Stimulated activated CD4-positive, alpha-beta T cell treated with anti-CD3 and anti-CD28 coated beads, Interleukin-12 subunit alpha, Interleukin-12 subunit beta, amount 100 ng/mL, for 24 hours (primary cell): ENCODE measurements around the gene PBXIP1.
A peak's percentile ranks its signal among the peaks of the same experiment; 100 is the strongest.

Experiments
- DNase-seq, 2 experiments: peaks; one replicate each; pipeline ENCODE4 v3.0.0-alpha.2; 2020; ENCODE audit warnings: low read depth in 2 of 2

The PBXIP1 gene

GRCh38 chr1:154958036-154958435, 2.1 kb upstream of the PBXIP1 start:
- DNase-seq: no peak

- no peak for DNase-seq
These were observed 1.3 kb upstream of the PBXIP1 start for GRCh38 chr1:154957091-154957657.

DNA sequence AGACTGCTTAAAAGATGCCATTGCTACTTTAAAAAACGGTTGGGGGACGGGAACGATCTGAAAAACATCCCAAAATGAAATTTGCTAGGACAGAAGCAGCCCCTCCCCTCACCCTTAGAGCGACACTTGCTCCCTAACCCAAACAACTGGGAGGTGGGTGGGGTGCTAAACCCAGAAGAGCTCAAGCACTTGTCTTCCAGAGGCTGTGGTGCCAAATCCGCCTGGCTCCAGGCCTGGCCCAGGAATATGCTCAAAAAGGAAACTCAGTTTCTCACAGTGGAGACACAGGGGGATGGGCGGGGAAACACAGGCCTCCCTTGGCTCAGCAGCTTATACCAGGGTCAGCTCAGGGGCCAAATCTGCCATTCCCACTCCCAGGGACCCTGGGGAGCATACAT, 644 bp upstream of the PBXIP1 start:
- no peak for DNase-seq

DNA sequence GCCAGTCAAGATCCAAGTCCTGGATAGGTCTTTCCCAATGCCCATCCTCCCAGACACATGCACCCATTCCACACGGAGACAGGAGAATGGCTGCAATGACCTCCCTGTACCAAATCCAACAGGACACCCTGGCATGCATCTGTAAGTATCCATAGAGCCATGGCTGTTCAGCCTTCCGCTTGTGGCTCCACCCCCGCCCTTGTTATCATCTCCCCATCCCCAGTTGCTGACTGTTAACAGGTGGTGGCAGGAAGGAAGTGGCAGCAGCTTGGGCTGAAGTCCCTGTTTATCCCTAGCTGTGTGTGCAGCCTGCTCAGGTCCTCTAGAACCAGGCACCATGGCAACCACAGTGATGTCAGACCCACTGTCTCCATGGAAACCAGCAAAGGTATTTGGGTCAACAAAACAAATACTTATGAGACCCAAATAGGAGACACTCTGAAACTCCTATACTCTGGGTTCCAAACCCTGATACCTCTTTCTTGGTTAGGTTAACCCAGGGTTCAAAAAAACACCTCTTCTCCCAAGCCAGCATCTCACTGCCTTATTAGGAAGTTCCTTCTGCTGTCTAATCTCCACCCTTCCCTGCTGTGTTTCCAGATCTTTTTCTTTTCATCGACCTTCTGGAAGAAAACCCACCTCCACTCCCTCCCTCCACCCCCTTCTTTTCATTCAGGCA, 721 bp downstream of the PBXIP1 start:
- DNase-seq: peak; percentile 57 to 68

DNA sequence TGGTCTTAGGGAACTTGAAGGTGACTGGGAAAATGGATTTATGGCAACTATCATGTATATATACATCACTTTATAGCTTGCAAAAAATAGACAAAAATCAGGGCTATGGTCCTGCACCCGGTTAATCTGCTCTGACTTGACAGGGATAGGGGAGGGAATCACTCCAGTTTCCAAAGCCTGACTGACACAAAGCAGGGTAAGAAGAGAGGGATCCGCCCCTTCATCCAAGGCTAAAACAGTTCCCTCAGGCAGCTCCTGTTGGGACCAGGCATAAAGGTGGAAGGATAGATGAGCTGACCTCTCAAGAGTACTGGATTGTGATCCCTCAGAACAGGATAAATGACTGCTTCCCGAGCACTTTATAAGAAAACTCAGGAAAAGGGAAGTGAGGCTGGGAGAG, 1.4 kb downstream of the PBXIP1 start:
- no peak for DNase-seq

GRCh38 chr1:154953611-154954038, 2.3 kb downstream of the PBXIP1 start:
- no peak for DNase-seq

GRCh38 chr1:154952664-154953063, 3.2 kb downstream of the PBXIP1 start:
- no peak for DNase-seq

DNA sequence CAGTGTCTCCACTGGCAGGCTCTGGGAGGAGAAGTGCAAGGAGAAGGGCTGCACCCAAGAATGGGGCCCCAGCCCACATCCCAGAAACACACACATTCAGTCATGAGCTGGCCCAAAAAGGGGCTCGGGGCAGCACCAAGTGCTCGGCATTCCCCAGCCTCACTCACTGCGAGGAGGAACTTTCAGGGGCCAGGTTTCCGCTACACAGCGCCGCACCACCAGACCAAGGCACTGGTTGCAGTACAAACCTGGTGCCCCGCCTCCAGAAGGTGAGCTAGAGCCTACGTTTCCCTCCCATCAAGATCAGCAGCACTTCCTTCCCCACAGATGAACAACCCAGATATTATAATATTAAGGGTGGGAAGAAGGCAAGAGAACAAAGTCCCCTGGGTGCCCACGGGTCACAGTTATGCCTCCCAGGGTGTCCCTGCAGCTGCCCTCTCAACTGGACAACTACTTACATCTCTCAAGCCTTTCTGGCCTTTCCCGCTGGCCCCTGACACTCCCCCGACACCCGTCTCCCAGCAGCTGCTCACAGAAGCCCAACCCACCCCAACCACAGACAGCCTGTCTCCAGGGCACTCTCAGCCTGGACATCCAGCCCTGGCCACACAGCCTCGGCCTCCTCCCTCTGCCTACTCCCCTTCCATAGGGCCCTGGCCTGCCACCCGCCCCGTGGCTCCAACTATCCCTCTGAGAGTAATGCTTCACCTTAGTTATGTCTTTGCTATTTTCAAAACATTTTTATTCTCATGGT, 3.8 kb downstream of the PBXIP1 start:
- DNase-seq: peak; percentile 45 to 56

- no peak for DNase-seq
These were observed 7.8 kb downstream of the PBXIP1 start for GRCh38 chr1:154948079-154948478.

DNA sequence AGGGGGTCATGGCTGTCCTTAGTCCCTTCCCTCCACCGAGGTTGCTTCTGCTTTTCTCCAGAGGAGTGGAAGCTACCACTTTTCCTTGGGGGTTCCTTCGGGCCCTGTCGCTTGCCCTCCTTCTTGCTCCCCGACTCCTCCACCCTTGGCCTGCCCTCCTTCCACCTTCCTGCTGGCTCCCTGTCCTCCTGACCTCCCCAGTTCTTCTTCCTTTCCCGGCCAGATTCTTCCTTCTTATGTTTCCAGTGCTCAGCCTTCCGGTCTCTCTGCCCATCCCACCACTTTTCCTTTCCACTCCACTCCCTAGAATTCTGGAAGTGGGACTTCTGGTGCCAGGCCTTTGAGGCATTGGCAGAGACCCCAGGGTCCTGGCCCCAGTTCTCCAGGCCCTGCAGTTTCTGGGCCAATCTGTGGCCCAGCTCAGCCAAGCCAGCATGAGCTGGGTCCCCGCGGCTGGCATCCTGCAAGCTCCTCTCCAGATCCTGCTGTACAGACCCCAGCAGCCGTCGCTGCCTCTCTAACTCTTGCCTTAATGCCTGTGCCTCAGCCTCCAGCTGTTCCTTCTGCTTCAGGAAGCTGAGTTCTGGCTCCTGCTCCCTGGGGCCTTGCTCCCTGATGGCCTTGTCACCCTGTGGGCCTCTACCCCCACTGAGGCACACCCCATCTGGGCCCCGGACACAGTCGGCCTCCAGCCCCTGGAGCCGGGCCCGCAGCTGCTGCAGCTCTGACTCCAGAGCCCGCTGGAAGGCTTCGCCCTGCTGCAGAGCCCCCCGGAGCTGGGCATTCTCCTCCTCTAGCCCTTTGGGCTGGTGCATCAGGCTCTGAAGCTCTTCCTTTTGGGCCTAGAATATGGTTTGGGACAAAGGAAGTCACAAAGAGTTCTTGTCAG, 9.7 kb downstream of the PBXIP1 start:
- DNase-seq: no peak

DNA sequence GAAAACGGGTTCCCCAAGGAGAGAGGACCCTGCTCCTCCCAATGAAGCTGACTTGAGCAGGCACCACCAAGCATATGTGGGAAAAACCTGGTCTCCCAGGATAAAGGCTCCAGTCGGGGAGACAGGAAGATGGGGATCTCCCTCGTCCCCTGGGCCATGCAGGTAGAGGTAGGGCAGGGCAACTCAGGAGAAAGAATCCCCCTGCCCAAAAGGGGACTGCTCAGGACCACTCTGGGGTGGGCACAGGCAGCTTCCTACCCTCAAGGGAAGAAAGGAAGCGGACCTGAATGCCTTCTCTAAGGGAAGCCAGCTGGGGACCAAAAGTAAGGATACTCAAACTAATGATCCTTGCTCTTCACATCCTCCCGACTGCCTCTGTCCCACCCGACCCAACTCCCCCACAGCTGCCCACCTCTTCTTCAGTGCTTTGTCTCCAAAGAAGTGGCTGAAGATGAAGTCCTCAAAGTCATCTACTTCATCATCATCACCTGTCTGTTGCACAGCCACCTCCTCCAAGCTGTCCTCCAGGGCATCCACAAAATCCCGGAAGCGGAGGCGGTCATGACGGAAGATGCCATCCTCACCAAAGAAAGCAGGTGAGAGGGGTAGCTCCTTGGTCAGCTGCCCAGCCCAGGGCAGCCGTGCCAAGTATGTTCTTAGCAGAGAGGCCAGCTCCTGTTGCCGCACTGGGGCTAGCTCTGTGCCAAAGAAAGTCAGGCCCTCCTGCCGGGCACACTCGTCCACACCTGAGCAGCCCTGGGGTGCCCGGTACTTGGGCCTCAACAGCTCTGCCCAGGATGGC, 10.5 kb downstream of the PBXIP1 start:
- no peak for DNase-seq

DNA sequence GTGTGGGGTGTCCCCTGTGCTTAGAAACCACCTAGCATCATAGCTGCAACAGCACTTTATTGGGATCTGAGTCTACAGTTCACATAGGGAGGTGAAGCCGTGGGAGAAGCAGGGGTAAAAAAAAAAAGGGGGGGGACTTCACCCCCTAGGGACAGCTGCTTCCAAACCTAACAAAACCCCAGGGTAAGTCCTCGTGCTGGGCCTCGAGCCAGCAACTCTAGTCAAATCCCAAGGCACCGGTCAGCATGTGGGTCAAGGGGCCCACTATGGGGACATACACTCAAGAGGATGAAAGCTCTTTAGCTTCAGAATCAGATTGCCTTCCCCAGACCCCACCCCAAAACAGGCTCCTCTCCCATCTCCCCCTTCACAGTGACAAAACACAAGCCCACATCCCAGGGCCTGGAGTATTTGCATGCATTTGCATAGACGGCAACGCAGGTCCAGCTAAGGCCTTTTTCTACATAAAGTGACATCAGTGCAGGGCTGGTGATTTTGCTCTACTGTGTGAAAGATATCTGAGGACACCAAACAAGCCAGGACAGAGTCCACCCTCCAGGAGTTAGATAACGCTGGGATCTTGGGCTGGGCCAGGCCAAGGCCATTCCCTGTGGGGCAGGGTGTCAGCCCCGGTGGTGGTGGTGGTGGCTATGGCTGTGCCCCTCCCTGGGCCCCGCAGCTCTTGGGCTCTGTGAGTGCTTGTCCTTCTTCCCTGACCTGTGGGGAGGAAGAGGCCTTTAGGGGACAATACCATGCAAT, 11.3 kb downstream of the PBXIP1 start:
- DNase-seq: no peak

DNA sequence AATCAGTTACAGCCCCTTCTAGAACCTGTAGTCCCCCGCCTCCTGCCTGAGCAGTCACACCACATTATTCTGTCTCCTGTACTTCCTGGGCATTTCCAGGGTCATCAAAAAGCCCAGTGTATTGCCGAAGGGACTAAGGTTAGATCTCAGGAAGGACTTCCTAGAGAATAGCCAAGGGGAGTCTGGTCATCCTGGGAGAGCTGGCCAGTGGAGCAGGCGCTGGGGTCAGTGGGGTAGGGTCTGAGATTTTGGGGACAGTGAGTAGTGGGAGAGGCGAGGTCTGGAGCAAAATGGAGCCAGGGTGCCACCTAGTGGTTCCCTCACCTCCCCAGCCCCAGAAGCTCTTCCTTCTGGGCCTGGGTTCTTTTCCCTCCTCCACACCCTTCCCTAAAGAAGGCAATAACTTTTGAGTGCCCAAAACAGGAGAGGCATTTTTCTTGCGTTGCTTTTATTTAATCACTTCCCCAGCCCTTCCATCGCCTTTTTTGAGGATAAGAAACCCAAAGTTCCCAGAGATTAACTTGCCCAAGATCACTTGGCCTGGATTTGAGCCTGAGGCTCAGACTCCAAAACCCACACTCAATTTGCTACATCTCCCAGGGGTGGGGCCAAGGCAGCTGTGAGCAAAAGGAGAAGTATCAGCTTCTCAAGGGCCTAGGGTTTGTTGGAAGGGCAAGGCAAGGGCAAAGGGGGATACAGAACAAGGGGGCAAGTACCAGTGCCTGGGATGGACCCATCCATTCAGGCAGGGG, 12.1 kb downstream of the PBXIP1 start:
- DNase-seq: no peak

GRCh38 chr1:154941333-154942013, 14.4 kb downstream of the PBXIP1 start:
- no peak for DNase-seq

- DNase-seq: no peak
These were observed 15.2 kb downstream of the PBXIP1 start for GRCh38 chr1:154940651-154941194.

DNA sequence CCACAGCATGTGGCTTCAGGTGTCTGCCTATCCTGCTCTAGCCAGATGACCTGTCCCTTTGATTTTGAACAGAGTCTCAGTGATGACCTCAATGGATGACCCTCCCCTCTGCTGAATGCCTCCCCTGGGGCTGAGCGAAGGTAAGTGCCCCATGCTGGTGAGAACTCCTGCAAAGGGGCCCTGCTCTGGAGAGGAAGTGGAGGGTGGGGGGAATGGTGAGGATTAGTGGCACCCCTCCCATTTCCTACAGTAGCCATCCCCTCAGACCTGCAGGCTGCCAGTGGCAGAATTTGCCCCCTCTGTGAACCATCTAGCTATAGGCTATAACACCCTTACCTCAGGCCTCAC, 15.7 kb downstream of the PBXIP1 start:
- DNase-seq: no peak

DNA sequence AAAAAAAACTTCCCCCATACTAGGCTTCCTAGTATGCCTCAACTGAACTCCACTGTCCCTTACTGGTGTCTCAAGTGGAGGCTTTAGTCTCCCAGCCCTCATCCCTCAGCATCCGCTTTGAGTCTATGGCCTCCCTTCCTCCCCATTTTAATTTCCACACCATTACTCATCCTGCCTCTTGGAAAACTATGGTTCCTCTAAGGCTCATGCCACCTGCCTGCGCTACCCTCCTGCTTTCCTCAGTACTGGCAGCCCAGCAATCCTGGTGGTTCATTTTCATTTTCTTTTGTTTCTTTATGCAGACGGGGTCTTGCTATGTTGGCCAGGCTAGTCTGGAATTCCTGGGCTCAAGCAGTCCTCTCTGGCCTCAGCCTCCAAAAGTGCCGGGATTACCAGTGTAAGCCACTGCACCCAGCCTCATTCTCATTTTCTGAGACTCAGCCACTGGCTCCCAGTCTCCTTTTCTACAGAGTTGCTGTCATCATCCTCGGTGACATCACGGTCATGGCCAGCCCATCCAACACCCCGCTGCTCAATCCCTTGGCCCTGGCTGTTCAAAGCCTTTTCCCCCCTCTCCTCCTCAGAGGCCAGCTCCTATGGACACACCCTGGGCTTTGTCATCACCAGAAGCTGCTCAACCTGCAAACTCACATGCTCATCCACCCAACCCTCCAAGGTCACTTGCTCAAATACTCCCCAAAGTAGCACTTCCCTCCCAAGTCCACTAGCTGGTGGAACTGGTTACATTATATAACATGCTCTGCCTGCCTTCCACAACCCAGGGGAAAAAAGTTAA, 17.1 kb downstream of the PBXIP1 start:
- DNase-seq: no peak

- DNase-seq: no peak
These were observed 17.9 kb downstream of the PBXIP1 start for GRCh38 chr1:154937988-154938386.
